GM12875 (cell line): ENCODE results near the gene ZDHHC4.

ENCODE experiments used
- H3K4me3 ChIP-seq: one replicate; pipeline ENCODE4 v1.5.1; 2011; ENCODE audit warnings: low read depth, low read length, control low read depth
- TF ChIP-seq, protein P1 (sequence below): IDR thresholded peaks from 2 replicates; pipeline ENCODE4 v1.5.1; 2011; ENCODE audit warnings: low read depth, mild to moderate bottlenecking, control low read depth, inconsistent platforms, low read length, moderate library complexity, borderline replicate concordance; ENCODE audit not compliant: insufficient read depth

Gene ZDHHC4

DNA sequence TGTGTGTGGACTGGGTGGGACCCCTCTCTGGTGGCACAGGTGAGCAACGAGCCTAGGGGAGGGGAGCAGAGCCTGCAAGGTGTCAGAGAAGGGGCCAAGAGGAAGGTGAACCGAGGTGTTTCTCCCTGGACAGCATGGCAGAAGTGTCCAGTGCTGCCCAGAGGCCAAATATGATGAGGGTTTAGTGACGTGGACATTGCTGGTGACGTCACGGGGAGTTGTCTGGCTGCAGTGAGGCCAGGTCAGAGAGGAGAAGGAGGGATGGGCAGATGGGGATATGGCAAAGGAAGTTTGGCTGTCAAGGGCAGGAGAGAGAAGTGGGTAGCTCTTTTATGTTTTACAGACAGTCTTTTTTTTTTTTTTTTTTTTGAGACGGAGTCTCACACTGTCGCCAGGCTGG is 35.6 kb downstream of the ZDHHC4 start:
- TF ChIP-seq, protein P1, sequence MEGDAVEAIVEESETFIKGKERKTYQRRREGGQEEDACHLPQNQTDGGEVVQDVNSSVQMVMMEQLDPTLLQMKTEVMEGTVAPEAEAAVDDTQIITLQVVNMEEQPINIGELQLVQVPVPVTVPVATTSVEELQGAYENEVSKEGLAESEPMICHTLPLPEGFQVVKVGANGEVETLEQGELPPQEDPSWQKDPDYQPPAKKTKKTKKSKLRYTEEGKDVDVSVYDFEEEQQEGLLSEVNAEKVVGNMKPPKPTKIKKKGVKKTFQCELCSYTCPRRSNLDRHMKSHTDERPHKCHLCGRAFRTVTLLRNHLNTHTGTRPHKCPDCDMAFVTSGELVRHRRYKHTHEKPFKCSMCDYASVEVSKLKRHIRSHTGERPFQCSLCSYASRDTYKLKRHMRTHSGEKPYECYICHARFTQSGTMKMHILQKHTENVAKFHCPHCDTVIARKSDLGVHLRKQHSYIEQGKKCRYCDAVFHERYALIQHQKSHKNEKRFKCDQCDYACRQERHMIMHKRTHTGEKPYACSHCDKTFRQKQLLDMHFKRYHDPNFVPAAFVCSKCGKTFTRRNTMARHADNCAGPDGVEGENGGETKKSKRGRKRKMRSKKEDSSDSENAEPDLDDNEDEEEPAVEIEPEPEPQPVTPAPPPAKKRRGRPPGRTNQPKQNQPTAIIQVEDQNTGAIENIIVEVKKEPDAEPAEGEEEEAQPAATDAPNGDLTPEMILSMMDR, result no peak

DNA sequence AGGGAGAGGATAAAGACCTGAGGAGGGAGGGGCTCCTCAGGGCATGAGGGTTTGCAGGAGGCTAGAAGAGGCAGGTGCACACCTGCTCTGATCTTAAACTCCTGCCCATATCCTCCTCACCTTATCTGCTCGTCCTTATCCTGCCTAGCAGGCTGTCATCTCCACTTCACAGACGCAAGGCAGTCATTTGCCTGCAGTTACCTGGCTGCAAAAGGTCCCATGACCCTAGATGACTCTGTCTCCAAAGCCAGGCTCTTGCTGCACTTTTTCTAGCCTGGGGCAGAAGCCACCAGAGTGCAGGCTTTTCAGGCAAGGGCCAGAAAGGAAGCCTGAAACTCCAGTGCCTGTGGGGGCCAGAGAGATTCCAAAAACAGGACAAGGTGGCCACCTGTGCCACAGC is 36.5 kb downstream of the ZDHHC4 start:
- TF ChIP-seq, protein P1, result no peak
- no peak overlapping the region for H3K4me3 ChIP-seq

More for the DNA sequence above, 35.6 kb downstream of the ZDHHC4 start:
- H3K4me3 ChIP-seq, result no peak overlapping the region

DNA sequence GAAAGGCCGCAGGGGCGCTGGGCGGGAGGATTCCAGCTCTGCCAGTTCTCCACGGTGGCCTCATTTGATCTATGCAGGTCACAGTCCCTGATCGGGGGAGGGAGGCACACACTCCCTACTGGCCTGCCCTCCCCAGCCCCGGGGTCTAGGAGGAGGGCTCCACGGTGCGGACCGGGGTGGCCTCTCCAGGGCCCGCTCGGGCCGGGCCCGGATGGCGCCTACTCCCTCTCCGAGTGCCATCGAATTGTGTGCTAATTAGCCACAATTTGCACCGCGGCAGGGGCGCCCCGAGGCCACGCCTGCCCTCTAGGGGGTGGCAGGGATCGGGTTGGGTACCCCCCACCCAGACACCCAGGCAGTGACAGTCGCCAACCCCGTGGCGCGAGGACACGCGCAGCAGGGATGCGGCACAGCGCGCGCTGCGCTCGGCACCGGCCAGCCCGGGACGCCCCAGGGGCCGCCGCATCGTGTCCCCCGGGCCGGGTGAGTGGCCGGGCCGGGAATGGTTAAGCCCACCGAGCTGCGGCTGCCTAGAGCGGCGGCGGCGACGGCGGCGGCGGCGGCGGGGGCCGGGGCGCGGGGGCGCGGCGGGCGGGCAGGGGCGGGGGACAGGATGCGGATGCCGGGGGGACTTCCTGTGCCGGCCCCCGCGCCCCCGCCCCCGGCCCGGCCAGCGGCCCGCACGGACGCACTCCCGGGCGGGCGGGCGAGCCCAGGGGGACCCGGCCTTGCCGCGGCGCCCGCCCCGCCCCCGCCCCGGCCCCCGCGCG is 37.9 kb downstream of the ZDHHC4 start, which contains the start of gene ZNF853:
Gene ZNF853 (plus strand): TSS at position 658 of the 770 bp plus-strand sequence. CDS start 565 bp downstream, outside the sequence.
- TF ChIP-seq, protein P1, result no peak
- no peak within 1 kb of the TSS for H3K4me3 ChIP-seq

DNA sequence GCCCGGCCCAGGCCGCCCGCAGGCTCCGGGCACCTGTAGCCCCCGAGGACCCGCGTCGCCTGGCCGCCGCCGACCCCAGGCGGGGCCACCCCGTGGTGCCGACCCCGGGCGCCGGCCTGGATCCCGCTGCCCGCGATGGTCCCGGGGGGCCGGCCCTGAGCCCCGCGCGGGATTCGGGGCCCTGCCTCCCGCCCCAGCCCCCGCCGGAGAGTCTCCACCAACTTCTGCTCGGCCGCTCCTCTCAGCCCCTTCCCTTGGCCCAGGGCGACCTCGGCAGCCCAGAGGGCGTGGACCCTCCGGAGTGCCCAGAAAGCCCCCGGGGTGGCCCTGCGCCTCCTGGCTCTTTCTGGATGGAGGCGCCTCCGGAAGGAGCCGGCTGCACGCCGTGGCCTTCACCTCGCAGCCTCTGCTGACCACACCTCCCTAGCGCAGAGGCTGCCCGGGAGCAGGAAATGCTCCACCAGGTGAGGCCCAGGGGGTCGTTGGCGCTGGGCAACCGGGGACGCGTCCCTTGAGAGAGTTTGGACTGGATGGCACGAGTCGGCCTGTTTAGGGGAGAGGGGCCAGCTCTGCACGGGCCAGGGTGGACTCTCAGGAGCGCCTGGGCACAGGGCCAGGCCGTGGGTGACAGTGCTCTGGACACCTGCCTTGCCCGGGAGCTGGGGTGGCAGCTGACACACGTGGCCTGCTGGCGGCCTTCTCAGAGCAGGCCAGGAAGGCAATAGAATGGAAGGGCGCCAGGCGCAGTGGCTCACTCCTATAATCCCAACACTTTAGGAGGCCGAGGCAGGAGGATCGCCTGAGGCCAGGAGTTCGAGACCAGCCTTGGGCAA is 38.7 kb downstream of the ZDHHC4 start:
- H3K4me3 ChIP-seq, result no peak overlapping the region

DNA sequence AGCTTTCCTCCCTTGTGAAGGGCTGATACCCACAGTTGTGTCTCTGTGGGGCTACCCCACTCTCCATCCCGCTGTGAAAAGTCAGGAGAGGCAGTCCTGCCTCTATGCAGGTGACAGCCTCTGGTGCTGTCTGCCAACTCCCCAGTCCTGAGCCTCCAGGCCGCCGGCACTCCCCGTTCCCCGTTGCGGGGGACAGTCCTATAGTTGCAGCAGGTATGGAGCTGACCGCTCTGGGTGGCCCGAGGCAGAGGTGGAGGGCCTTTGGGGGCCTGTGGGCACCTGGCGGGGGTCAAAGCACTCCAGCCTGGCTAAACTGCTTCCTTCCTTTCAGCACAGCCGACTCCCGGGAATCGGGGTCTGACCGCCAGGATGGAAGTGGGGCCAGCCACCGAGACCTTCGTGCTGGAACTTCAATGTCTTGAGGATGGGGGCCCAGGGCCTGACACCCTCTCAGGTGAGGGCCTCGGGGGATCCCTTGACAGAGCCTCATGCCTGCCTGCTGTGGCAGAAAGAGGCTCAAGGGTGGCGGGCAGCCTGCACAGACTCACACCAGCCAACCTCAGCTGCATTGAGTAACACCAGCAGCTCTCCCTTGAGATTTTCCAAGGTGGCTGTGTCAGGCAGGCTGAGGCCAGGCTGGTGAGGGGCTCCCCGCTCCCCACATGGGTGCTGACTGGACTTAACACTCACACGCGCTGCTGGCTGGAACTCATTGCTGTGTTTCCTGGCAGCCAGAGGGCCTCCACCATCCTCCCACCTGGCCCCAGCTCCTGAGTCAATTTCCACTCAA is 39.8 kb downstream of the ZDHHC4 start:
- H3K4me3 ChIP-seq, result no peak overlapping the region
- TF ChIP-seq, protein P1, result no peak

More for the DNA sequence above, 38.7 kb downstream of the ZDHHC4 start:
- TF ChIP-seq, protein P1, result no peak

DNA sequence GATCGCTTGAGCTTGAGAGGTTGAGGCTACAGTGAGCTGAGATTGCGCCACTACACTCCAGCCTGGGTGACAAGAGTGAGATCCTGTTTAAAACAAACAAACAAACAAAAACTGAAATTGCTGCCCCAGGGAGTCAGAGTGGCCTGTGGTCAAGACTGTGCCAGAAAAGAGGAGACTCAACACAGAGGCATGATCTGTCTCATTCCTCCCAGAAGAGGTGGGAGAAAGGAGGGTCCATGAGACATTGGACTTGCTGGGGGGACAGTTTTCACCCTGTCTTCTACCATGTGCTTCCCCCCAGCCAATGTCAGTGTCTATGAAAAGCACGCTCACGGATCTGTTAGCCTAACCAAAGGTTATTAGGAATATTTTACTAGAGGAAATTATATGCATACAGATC is 41.4 kb downstream of the ZDHHC4 start:
- TF ChIP-seq, protein P1, result no peak
- H3K4me3 ChIP-seq, result no peak overlapping the region
